ENCODE measurements around the gene CA10.

Gene CA10

DNA sequence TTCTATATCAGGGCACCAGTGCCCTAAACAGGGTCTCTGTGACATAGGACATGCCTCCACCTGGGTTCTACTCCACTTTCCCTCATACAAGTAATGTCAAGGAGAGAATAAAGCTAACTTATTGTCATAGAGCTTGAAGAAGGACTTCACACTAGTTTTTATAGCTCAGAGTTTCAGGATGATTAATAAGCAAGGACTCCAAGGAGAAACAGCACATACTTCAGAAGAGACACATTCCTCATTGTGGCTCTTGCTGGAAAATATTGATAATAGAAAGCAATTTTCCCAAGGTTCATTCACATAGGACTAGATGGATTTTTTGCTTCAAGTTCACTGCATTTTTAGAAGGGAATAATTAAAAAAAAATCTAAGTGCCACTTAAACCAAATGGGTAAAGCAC lies 133.3 kb downstream of the CA10 start:
- TF ChIP-seq POLR2AphosphoS5 (IDR thresholded peaks at IDR 0.05; ENCODE audit: low read depth, low read length): no peak
- no peak for TF ChIP-seq TAF1 (IDR thresholded peaks at IDR 0.05; ENCODE audit: borderline replicate concordance, insufficient read depth, low read length)
- TF ChIP-seq, protein P1, sequence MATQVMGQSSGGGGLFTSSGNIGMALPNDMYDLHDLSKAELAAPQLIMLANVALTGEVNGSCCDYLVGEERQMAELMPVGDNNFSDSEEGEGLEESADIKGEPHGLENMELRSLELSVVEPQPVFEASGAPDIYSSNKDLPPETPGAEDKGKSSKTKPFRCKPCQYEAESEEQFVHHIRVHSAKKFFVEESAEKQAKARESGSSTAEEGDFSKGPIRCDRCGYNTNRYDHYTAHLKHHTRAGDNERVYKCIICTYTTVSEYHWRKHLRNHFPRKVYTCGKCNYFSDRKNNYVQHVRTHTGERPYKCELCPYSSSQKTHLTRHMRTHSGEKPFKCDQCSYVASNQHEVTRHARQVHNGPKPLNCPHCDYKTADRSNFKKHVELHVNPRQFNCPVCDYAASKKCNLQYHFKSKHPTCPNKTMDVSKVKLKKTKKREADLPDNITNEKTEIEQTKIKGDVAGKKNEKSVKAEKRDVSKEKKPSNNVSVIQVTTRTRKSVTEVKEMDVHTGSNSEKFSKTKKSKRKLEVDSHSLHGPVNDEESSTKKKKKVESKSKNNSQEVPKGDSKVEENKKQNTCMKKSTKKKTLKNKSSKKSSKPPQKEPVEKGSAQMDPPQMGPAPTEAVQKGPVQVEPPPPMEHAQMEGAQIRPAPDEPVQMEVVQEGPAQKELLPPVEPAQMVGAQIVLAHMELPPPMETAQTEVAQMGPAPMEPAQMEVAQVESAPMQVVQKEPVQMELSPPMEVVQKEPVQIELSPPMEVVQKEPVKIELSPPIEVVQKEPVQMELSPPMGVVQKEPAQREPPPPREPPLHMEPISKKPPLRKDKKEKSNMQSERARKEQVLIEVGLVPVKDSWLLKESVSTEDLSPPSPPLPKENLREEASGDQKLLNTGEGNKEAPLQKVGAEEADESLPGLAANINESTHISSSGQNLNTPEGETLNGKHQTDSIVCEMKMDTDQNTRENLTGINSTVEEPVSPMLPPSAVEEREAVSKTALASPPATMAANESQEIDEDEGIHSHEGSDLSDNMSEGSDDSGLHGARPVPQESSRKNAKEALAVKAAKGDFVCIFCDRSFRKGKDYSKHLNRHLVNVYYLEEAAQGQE (IDR thresholded peaks at IDR 0.05; ENCODE audit: insufficient read depth in 1 of 2, low read depth in 2 of 2, low read length in 2 of 2): no peak
- TF ChIP-seq SIN3A (IDR thresholded peaks at IDR 0.05; ENCODE audit: borderline replicate concordance, insufficient read depth, low read length): no peak
- TF ChIP-seq FOXP2 (optimal IDR thresholded peaks at IDR 0.05; ENCODE audit: borderline replicate concordance, extremely low read depth, extremely low read length, insufficient read depth): no peak

GRCh38 chr17:52024300-52024870 lies 134.1 kb downstream of the CA10 start:
- TF ChIP-seq SIN3A (IDR thresholded peaks at IDR 0.05; ENCODE audit: borderline replicate concordance, insufficient read depth, low read length) (no peak), POLR2AphosphoS5 (IDR thresholded peaks at IDR 0.05; ENCODE audit: low read depth, low read length) (no peak), FOXP2 (optimal IDR thresholded peaks at IDR 0.05; ENCODE audit: borderline replicate concordance, extremely low read depth, extremely low read length, insufficient read depth) (no peak), TAF1 (IDR thresholded peaks at IDR 0.05; ENCODE audit: borderline replicate concordance, insufficient read depth, low read length) (no peak)
- TF ChIP-seq, protein P1 (IDR thresholded peaks at IDR 0.05; ENCODE audit: insufficient read depth in 1 of 2, low read depth in 2 of 2, low read length in 2 of 2): no peak

DNA sequence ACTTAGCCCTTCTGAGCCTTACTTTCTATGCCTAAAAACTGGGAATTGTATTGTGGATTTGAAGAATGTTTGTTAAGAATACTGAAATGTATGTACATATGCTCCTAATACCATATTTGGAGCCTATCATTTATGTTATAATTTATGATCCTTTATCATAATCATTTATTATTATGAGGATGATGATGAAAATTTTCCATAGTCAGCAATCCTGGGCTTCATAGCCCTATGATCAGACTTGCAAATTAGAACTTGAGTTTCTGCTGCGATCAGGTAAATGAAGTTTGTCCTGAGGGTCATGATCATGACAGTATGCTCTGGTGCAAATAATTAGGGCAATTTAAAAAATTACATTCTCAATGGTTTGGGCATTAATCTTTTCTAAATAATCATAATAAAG lies 147.4 kb downstream of the CA10 start:
- TF ChIP-seq TAF1 (IDR thresholded peaks at IDR 0.05; ENCODE audit: borderline replicate concordance, insufficient read depth, low read length): no peak
- TF ChIP-seq, protein P1 (IDR thresholded peaks at IDR 0.05; ENCODE audit: insufficient read depth in 1 of 2, low read depth in 2 of 2, low read length in 2 of 2): no peak

GRCh38 chr17:51999654-52000053 lies 158.9 kb downstream of the CA10 start:
- TF ChIP-seq POLR2AphosphoS5 (IDR thresholded peaks at IDR 0.05; ENCODE audit: low read depth, low read length) (no peak), FOXP2 (optimal IDR thresholded peaks at IDR 0.05; ENCODE audit: borderline replicate concordance, extremely low read depth, extremely low read length, insufficient read depth) (no peak), SIN3A (IDR thresholded peaks at IDR 0.05; ENCODE audit: borderline replicate concordance, insufficient read depth, low read length) (no peak), TAF1 (IDR thresholded peaks at IDR 0.05; ENCODE audit: borderline replicate concordance, insufficient read depth, low read length) (no peak)
- TF ChIP-seq, protein P1 (IDR thresholded peaks at IDR 0.05; ENCODE audit: insufficient read depth in 1 of 2, low read depth in 2 of 2, low read length in 2 of 2): no peak

DNA sequence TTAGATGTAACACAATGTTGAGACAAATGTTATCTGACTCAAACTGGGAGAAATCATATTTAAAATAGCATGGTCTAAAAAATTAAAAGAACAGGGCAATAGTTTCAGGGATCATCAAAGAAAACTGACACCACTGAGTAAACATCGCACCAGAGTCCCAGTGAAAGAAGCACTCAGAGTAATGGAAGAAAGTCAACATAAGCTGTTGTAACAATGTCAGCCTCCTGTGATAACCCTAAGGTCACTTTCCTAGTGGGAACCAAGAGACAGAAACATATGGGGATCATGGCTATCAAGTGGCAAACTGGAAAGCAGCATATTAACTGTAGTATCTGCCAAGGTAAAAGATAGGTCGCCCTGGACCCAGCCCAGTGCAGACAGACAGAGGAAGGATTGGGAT lies 160.8 kb downstream of the CA10 start:
- no peak for TF ChIP-seq FOXP2 (optimal IDR thresholded peaks at IDR 0.05; ENCODE audit: borderline replicate concordance, extremely low read depth, extremely low read length, insufficient read depth)
- TF ChIP-seq, protein P1 (IDR thresholded peaks at IDR 0.05; ENCODE audit: insufficient read depth in 1 of 2, low read depth in 2 of 2, low read length in 2 of 2): no peak

All from PFSK-1 (cell line).